ENCODE data around the gene ZNF423. TPM values are rescaled to one million over a fixed set of nuclear protein-coding genes. Genes with fewer than 3 reads are reported as not detected.

Gene ZNF423
- total and polyA plus RNA-seq, 10 donors: 0.36 to 7.0 (median 3.7) TPM

DNA sequence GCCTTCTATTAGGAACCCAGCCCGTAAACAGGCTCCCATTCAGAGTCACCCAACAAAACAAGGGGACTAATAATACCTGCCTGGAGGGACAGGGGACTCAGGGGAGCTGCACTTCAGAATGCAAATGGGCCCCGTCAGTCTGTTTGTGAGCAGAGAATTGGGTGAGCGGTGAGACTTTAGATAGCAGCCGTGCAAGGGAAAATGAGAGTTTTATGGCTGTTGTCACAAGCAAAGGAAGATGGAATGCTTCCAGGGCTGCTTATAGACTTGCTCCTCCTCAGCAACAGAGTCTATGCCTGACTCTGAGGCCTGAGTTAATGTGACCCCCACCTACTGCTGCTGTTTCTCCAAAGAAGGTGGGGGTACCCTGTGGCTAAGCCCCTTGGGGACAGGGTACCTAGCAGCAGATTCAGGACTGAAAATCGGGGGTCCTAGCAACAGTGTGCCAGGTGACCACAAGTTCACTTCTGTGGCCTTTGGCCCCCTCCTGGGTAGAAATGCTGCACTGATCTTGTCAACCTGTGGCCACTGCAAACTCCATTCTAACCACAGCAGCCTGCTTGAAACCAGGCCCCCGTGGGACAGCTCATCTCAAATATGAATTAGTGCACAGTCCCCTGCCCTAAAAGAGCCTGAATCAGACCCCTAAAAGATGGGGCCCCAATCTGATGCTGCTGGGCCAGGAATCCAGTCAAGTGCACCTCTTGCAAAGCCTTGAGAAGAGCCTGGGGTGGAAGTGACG lies 355.9 kb downstream of the ZNF423 start:
- no peaks in the 10 kb centered on the region for H3K27me3 ChIP-seq (replicated peaks in 1 of 7)
- no peaks in the 10 kb centered on the region for H3K4me1 ChIP-seq
- H3K4me3 ChIP-seq: no peak overlapping the region
- peak; percentile 14 for DNase-seq
- WGBS, 5 donors: 76 to 81% (median 78%) methylated on average over 7 of the region's 7 CpGs
- H3K36me3 ChIP-seq: no peaks in the 10 kb centered on the region
- intact Hi-C loops (cut with DNase I; ENCODE audit: low total_unique reads): loop anchor here (10.0 kb wide), 1 partner anchor 95 kb away; no protein-coding TSS in a partner anchor
- no peak overlapping the region for H3K27ac ChIP-seq
- TF ChIP-seq POLR2A (IDR thresholded peaks at IDR 0.05): no peak
- TF ChIP-seq POLR2AphosphoS5 (IDR thresholded peaks at IDR 0.05): no peak
- TF ChIP-seq, protein P1, sequence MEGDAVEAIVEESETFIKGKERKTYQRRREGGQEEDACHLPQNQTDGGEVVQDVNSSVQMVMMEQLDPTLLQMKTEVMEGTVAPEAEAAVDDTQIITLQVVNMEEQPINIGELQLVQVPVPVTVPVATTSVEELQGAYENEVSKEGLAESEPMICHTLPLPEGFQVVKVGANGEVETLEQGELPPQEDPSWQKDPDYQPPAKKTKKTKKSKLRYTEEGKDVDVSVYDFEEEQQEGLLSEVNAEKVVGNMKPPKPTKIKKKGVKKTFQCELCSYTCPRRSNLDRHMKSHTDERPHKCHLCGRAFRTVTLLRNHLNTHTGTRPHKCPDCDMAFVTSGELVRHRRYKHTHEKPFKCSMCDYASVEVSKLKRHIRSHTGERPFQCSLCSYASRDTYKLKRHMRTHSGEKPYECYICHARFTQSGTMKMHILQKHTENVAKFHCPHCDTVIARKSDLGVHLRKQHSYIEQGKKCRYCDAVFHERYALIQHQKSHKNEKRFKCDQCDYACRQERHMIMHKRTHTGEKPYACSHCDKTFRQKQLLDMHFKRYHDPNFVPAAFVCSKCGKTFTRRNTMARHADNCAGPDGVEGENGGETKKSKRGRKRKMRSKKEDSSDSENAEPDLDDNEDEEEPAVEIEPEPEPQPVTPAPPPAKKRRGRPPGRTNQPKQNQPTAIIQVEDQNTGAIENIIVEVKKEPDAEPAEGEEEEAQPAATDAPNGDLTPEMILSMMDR (IDR thresholded peaks at IDR 0.05 in 8 of 11, conservative IDR thresholded peaks at IDR 0.05 in 3 of 11): no peak
- no peaks in the 10 kb centered on the region for H3K9me3 ChIP-seq

DNA sequence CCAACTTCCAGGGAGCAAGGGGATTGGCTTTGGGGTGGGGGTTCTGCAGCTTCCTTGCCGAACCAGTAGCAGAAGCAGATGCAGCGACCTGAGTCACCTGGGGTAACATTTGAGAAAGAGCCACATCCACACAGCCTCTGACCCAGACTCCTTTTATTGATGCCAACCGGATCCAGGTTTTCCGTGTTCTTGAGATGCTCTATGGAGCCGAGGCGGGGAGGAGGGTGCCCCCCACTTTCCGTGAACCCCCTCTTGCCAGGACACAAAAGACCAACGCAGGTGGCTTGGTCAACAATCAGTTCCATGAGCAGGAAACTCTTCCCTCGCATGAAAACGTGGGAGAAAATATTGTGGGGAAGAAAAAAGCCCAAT lies 356.5 kb downstream of the ZNF423 start:
- no peak for DNase-seq
- no peak overlapping the region for H3K27ac ChIP-seq
- no peaks in the 10 kb centered on the region for H3K9me3 ChIP-seq
- H3K36me3 ChIP-seq: no peaks in the 10 kb centered on the region
- H3K4me1 ChIP-seq: no peaks in the 10 kb centered on the region
- no peaks in the 10 kb centered on the region for H3K27me3 ChIP-seq (replicated peaks in 1 of 7)
- WGBS, 5 donors: 87 to 97% (median 88%) methylated on average over 10 of the region's 10 CpGs
- TF ChIP-seq, protein P1 (IDR thresholded peaks at IDR 0.05 in 8 of 11, conservative IDR thresholded peaks at IDR 0.05 in 3 of 11): no peak
- no peak for TF ChIP-seq POLR2AphosphoS5 (IDR thresholded peaks at IDR 0.05)
- no peak for TF ChIP-seq POLR2A (IDR thresholded peaks at IDR 0.05)
- intact Hi-C loops (cut with DNase I; ENCODE audit: low total_unique reads): loop anchor here (10.0 kb wide), 1 partner anchor 95 kb away; no protein-coding TSS in a partner anchor
- H3K4me3 ChIP-seq: no peak overlapping the region

DNA sequence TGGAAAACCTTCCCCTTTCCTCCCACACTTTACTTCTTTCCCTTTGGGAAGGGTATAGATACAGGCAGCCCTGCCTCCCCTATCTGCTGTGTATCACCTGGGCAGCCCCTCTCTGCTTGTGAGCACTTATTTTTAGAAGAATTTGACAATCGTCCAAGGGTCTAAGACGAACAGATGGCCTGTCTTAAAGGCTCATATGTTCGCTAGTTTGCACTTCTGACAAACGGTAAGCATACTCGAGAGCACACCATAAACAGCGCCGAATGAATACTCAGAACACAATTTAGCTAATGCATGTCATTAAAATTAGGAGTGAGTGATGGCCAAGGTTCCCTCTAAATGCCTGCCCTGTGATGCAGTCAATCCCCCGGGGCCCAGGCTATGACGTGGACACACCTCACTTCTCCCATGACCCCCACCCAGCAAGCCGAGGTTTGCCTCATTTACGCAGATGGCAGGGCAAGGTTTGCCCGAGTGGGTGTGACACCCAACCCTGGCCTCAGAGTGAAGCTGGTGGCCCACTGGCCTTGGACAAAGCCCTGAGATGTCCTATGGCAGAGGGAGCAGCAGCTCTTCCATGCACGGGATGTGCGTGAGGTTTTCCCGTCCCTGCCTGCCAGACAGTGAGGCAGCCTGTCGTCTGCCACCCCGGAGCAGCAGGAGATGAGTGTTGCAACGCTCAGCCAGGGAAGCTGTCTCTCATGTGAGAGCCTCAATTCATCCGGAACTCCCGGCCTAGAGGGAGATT lies 357.1 kb downstream of the ZNF423 start:
- peak; percentile 46 for DNase-seq
- no peaks in the 10 kb centered on the region for H3K4me1 ChIP-seq
- WGBS, 5 donors: 83 to 86% (median 84%) methylated on average over 17 to 20 of the region's 20 CpGs
- H3K9me3 ChIP-seq: no peaks in the 10 kb centered on the region
- intact Hi-C loops (cut with DNase I; ENCODE audit: low total_unique reads): loop anchor here (10.0 kb wide), 1 partner anchor 96 kb away; no protein-coding TSS in a partner anchor
- H3K27me3 ChIP-seq (replicated peaks in 1 of 7): no peaks in the 10 kb centered on the region
- no peak for TF ChIP-seq POLR2AphosphoS5 (IDR thresholded peaks at IDR 0.05)
- TF ChIP-seq, protein P1 (IDR thresholded peaks at IDR 0.05 in 8 of 11, conservative IDR thresholded peaks at IDR 0.05 in 3 of 11): no peak
- TF ChIP-seq POLR2A (IDR thresholded peaks at IDR 0.05): no peak
- no peak overlapping the region for H3K4me3 ChIP-seq
- no peaks in the 10 kb centered on the region for H3K36me3 ChIP-seq
- H3K27ac ChIP-seq: no peak overlapping the region

DNA sequence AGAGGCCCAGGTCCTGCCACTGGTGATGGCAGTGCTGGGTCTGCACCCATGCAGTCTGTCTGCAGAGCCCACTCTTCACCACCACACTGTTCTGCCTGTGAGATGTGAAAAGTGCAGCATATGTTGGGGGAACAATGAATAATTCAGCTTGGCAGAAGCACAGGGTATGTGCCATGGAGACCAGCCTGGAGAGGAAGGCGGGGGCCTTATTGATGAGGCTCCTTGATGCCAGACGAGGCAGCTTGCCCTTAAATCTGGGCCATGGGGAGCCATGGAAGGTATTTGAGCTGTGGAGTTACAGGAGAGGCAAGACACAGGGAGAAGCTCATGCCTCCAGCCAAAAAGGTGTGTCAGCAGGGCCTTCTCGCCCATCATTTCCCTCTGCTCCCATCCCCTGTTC lies 357.6 kb downstream of the ZNF423 start:
- intact Hi-C loops (cut with DNase I; ENCODE audit: low total_unique reads): loop anchor here (10.0 kb wide), 1 partner anchor 97 kb away; no protein-coding TSS in a partner anchor
- no peaks in the 10 kb centered on the region for H3K27me3 ChIP-seq (replicated peaks in 1 of 7)
- H3K27ac ChIP-seq: no peak overlapping the region
- TF ChIP-seq POLR2A (IDR thresholded peaks at IDR 0.05) (no peak), POLR2AphosphoS5 (IDR thresholded peaks at IDR 0.05) (no peak)
- TF ChIP-seq, protein P1 (IDR thresholded peaks at IDR 0.05 in 8 of 11, conservative IDR thresholded peaks at IDR 0.05 in 3 of 11): no peak
- 83 to 93% (median 91%) methylated on average over 3 of the region's 3 CpGs for WGBS, 5 donors
- no peak overlapping the region for H3K4me3 ChIP-seq
- H3K36me3 ChIP-seq: no peaks in the 10 kb centered on the region
- no peaks in the 10 kb centered on the region for H3K9me3 ChIP-seq
- DNase-seq: peak; percentile 48
- no peaks in the 10 kb centered on the region for H3K4me1 ChIP-seq
